AG09319 (cell line): ENCODE measurements around the gene LMO7.
"Not testable (repeated sequence)": the region's sequence is repeated elsewhere in the genome, so short reads cannot be mapped to it uniquely, and the experiment has no call there.

ENCODE experiments used
- DNase-seq: peaks from one replicate; pipeline ENCODE4 v3.0.0-alpha.2; 2010; ENCODE audit warnings: low read depth; ENCODE audit errors: extremely low read depth
- CTCF ChIP-seq: IDR thresholded peaks from 2 replicates; pipeline ENCODE4 v1.5.1; 2011; ENCODE audit warnings: low read depth, mild to moderate bottlenecking, inconsistent platforms, low read length, moderate library complexity

LMO7 gene

GRCh38 chr13:75679459-75679858, 43.3 kb downstream of the LMO7 start:
- DNase-seq, result no peak
- no peak for TF ChIP-seq CTCF

GRCh38 chr13:75680251-75680650, 44.1 kb downstream of the LMO7 start:
- DNase-seq, result not testable (repeated sequence)

- DNase-seq, result no peak
- TF ChIP-seq CTCF, result no peak
Measured at GRCh38 chr13:75682326-75682725, 46.2 kb downstream of the LMO7 start.

- peak; percentile 33 for TF ChIP-seq CTCF
Measured at GRCh38 chr13:75685239-75685697, 49.1 kb downstream of the LMO7 start.

GRCh38 chr13:75687150-75687763, 51.1 kb downstream of the LMO7 start:
- DNase-seq, result no peak
- peak; percentile 48 for TF ChIP-seq CTCF

More at GRCh38 chr13:75685239-75685697, 49.1 kb downstream of the LMO7 start:
- DNase-seq, result no peak

- TF ChIP-seq CTCF, result no peak
- DNase-seq, result no peak
Measured at GRCh38 chr13:75689686-75690085, 53.6 kb downstream of the LMO7 start.

- no peak for DNase-seq
- TF ChIP-seq CTCF, result no peak
Measured at GRCh38 chr13:75690607-75691006, 54.5 kb downstream of the LMO7 start.

GRCh38 chr13:75691183-75691582, 55.1 kb downstream of the LMO7 start:
- no peak for DNase-seq
- TF ChIP-seq CTCF, result no peak
